Activated B cell treated with CpG ODN at 0.5 μM for 24 hours (primary cell): ENCODE measurements around the gene TEX51. TPM values are rescaled to one million over a fixed set of nuclear protein-coding genes. Genes with fewer than 3 reads are reported as not detected.

ENCODE experiments used
- ATAC-seq: fragments of 200-7000 bp; cut with Tn5 transposase; one replicate; pipeline ENCODE4 v1.10.0; 2021; ENCODE audit warnings: low read depth, mild to moderate bottlenecking, moderate library complexity
- CTCF ChIA-PET: fragments of 350-600 bp; sonication (Branson Sonifier 250); formaldehyde crosslinking; loops from one replicate; lab custom pipeline; 2021; ENCODE audit warnings: antibody characterized with exemption; lab: Charles Lee
- POLR2A ChIA-PET: fragments of 350-600 bp; sonication (Branson Sonifier 250); formaldehyde crosslinking; loops from one replicate; lab custom pipeline; 2021; ENCODE audit warnings: antibody characterized with exemption; lab: Charles Lee
- DNase-seq: peaks from one replicate; pipeline ENCODE4 v3.0.0; 2022
- H3K27ac Mint-ChIP-seq: one replicate; pipeline ENCODE4 v1.8.0; 2020; ENCODE audit warnings: mixed read lengths
- H3K27me3 Mint-ChIP-seq: one replicate; pipeline ENCODE4 v1.8.0; 2021; ENCODE audit warnings: mixed read lengths
- H3K36me3 Mint-ChIP-seq: one replicate; pipeline ENCODE4 v1.8.0; 2021; ENCODE audit warnings: low read depth, mixed read lengths
- H3K4me1 Mint-ChIP-seq: one replicate; pipeline ENCODE4 v1.8.0; 2021; ENCODE audit warnings: mixed read lengths
- H3K4me3 Mint-ChIP-seq: one replicate; pipeline ENCODE4 v1.8.0; 2020; ENCODE audit warnings: mild to moderate bottlenecking, mixed read lengths
- H3K9me3 Mint-ChIP-seq: one replicate; pipeline ENCODE4 v1.8.0; 2020; ENCODE audit warnings: mixed read lengths
- CTCF ChIP-seq: fragments of 200-600 bp; IDR thresholded peaks from one replicate; pipeline ENCODE4 v1.8.0; 2022; ENCODE audit warnings: antibody characterized with exemption, mild to moderate bottlenecking
- intact Hi-C: fragments of 100-400 bp; cut with micrococcal nuclease; formaldehyde crosslinking; loops from one replicate; pipeline ENCODE4 v1.15.1; 2024
- total RNA-seq: library from RNA; stranded (reverse); gene quantifications from 2 replicates; pipeline ENCODE4 v1.2.3, GENCODE V29; 2022

TEX51 gene
- total RNA-seq, 1 donor from 2014 or later = not detected

DNA sequence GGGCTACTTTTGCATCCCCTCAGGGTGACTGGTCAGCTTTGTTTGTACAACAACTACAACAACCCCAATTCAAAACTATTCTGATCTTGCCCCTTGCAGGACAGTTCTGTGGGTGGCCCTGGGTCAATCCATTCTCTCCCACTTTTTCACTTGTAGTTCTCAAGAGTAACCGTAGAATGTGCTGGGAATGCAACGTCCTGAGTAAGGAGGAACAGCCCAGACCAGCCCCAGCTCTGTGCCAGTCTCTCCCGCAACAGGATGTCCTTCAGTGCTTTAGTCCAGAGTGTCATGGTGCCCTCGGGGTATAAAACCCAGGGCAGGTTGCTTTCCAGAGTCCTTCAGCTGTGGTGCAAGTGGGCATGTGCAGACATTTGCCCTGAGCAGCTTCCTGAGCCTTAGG is 22.1 kb upstream of the TEX51 start:
- Mint-ChIP-seq H3K4me3 (no peak overlapping the region), H3K36me3 (no peaks in the 10 kb centered on the region), H3K27me3 (no peaks in the 10 kb centered on the region), H3K4me1 (no peaks in the 10 kb centered on the region), H3K27ac (no peak overlapping the region), H3K9me3 (peaks cover 18% of the 10 kb centered on the region)
- DNase-seq (no peak), ATAC-seq (no peak)
- CTCF ChIA-PET = no interaction called here
- intact Hi-C loops = no loop called here
- POLR2A ChIA-PET = no interaction called here
- no peak for TF ChIP-seq CTCF

GRCh38 chr2:126877041-126877440 is 21.6 kb upstream of the TEX51 start:
- no peaks in the 10 kb centered on the region for H3K4me1 Mint-ChIP-seq
- no peak for TF ChIP-seq CTCF
- no peak overlapping the region for H3K4me3 Mint-ChIP-seq
- ChIA-PET POLR2A (no interaction called here), CTCF (no interaction called here)
- ATAC-seq = no peak
- H3K27me3 Mint-ChIP-seq = no peaks in the 10 kb centered on the region
- intact Hi-C loops = no loop called here
- no peak for DNase-seq
- no peaks in the 10 kb centered on the region for H3K36me3 Mint-ChIP-seq
- H3K9me3 Mint-ChIP-seq = peaks cover 18% of the 10 kb centered on the region
- no peak overlapping the region for H3K27ac Mint-ChIP-seq

DNA sequence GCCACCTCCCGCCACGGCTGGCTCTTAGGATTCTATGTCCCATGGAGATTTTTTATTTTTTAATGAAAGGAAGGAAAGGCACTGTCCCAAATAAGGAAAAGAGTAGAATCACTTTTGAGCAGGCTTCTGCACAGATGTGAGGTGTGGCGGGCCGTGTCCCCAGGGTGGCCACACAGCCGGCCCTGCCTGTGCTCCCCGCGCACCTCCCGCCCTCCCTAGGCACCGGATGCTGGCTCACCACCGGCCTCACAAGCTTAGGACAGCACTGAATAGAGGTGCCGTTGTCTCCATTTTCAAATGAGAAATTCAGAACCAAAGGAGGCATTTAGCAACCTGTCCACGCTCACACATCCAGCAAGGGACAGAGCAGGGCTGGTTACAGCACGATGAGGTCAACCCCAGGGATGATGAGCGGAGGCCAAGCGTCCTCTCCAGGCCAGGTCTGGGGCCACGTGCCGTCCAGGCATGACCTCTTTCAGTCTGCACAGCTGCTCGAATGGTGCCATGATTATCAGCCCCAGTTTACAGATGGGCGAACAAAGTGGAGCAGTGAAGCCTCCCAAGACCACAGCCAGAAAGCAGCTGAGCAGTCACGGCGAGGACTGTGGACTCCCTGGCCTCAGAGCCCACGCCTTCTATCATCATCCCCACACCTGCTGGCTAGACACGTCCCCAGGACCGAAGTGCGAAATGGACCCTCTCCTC is 20.7 kb upstream of the TEX51 start:
- CTCF ChIA-PET = no interaction called here
- intact Hi-C loops = no loop called here
- Mint-ChIP-seq H3K9me3 (peaks cover 18% of the 10 kb centered on the region), H3K27ac (no peak overlapping the region), H3K36me3 (no peaks in the 10 kb centered on the region), H3K27me3 (peaks cover 2% of the 10 kb centered on the region), H3K4me1 (no peaks in the 10 kb centered on the region), H3K4me3 (no peak overlapping the region)
- TF ChIP-seq CTCF = no peak
- ATAC-seq = no peak
- DNase-seq = no peak
- POLR2A ChIA-PET = no interaction called here

- Mint-ChIP-seq H3K27ac (no peak overlapping the region), H3K36me3 (no peaks in the 10 kb centered on the region), H3K4me3 (no peak overlapping the region), H3K4me1 (no peaks in the 10 kb centered on the region), H3K27me3 (peaks cover 2% of the 10 kb centered on the region), H3K9me3 (peaks cover 18% of the 10 kb centered on the region)
- no peak for TF ChIP-seq CTCF
- DNase-seq (no peak), ATAC-seq (no peak)
- ChIA-PET POLR2A (no interaction called here), CTCF (no interaction called here)
- intact Hi-C loops = no loop called here
Measured at GRCh38 chr2:126878601-126879000, 20.1 kb upstream of the TEX51 start.

DNA sequence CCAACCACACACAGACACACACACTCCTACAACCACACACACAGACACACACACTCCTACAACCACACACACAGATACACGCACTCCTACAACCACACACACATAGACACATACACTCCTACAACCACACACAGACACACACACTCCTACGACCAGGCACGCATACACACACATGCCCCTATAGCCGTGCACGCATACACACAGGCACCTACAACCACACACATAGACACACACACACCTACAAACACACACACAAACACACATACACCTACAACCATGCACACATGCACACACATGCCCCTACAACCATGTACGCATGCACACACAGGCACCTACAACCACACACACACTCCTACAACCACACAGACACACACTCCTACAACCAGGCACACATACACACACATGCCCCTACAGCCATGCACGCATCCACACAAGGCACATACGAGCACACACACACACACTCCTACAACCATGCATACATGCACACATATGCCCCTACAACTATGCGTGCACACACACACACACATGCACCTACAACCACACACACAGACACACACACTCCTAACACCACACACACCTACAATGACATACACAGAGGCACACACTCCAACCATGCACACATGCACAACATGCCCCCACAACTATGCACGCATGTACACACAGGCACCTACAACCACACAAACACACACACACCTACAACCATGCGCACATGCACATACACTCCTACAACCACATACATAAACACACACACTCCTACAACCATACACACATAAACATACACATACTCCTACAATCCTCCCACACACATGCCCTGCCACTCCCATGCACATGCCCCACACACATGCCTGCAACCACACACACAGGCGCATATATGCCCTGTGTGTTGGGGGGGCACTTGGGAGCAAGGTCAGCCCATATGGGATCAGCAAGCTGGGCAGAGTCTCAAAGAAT is 19.1 kb upstream of the TEX51 start:
- ATAC-seq (no peak), DNase-seq (no peak)
- intact Hi-C loops = no loop called here
- ChIA-PET CTCF (no interaction called here), POLR2A (no interaction called here)
- no peak overlapping the region for H3K27ac Mint-ChIP-seq
- no peak for TF ChIP-seq CTCF
- peaks cover 2% of the 10 kb centered on the region for H3K27me3 Mint-ChIP-seq
- H3K36me3 Mint-ChIP-seq = no peaks in the 10 kb centered on the region
- no peak overlapping the region for H3K4me3 Mint-ChIP-seq
- H3K9me3 Mint-ChIP-seq = peaks cover 13% of the 10 kb centered on the region
- H3K4me1 Mint-ChIP-seq = no peaks in the 10 kb centered on the region
